ENCODE data around the gene CST9L. TPM values are rescaled to one million over a fixed set of nuclear protein-coding genes. Genes with fewer than 3 reads are reported as not detected.

CST9L gene
- total RNA-seq, 2 experiments from 2014 or later, result not detected

- no peaks in the 10 kb centered on the region for H3K4me1 Mint-ChIP-seq (ENCODE audit: low read depth)
- Histone ChIP-seq H3K9me3 (ENCODE audit: control insufficient read depth in 1 of 2, insufficient read depth in 1 of 2, low read length in 2 of 2) (no peaks in the 10 kb centered on the region), H3K36me3 (ENCODE audit: insufficient read depth, low read length) (no peaks in the 10 kb centered on the region), H3K4me3 (ENCODE audit: low read length) (no peak overlapping the region), H3K27ac (ENCODE audit: low read depth in 1 of 2, low read length in 2 of 2) (no peak overlapping the region), H3K4me1 (ENCODE audit: insufficient read depth, low read length) (no peaks in the 10 kb centered on the region), H3K27me3 (ENCODE audit: control insufficient read depth in 1 of 2, insufficient read depth in 2 of 2, low read length in 2 of 2) (no peaks in the 10 kb centered on the region)
- ChIA-PET CTCF (no interaction called here), POLR2A (no interaction called here)
- ATAC-seq (ENCODE audit: poor library complexity), result no peak
- no peaks in the 10 kb centered on the region for H3K9me3 Mint-ChIP-seq
- H3K27me3 Mint-ChIP-seq, result no peaks in the 10 kb centered on the region
- no peaks in the 10 kb centered on the region for H3K36me3 Mint-ChIP-seq (ENCODE audit: low read depth)
- intact Hi-C loops (cut with DNase I, micrococcal nuclease), result no loop called here
- DNase-seq, result no peak
- TF ChIP-seq, protein P1, sequence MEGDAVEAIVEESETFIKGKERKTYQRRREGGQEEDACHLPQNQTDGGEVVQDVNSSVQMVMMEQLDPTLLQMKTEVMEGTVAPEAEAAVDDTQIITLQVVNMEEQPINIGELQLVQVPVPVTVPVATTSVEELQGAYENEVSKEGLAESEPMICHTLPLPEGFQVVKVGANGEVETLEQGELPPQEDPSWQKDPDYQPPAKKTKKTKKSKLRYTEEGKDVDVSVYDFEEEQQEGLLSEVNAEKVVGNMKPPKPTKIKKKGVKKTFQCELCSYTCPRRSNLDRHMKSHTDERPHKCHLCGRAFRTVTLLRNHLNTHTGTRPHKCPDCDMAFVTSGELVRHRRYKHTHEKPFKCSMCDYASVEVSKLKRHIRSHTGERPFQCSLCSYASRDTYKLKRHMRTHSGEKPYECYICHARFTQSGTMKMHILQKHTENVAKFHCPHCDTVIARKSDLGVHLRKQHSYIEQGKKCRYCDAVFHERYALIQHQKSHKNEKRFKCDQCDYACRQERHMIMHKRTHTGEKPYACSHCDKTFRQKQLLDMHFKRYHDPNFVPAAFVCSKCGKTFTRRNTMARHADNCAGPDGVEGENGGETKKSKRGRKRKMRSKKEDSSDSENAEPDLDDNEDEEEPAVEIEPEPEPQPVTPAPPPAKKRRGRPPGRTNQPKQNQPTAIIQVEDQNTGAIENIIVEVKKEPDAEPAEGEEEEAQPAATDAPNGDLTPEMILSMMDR (IDR thresholded peaks at IDR 0.05), result no peak
- no peak overlapping the region for H3K27ac Mint-ChIP-seq
- no peak overlapping the region for H3K4me3 Mint-ChIP-seq
Measured at GRCh38 chr20:23596579-23597250, 28.4 kb upstream of the CST9L start.

- TF ChIP-seq, protein P1 (IDR thresholded peaks at IDR 0.05), result no peak
- Mint-ChIP-seq H3K27me3 (no peaks in the 10 kb centered on the region), H3K9me3 (no peaks in the 10 kb centered on the region), H3K4me3 (no peak overlapping the region), H3K36me3 (ENCODE audit: low read depth) (no peaks in the 10 kb centered on the region), H3K4me1 (ENCODE audit: low read depth) (no peaks in the 10 kb centered on the region), H3K27ac (no peak overlapping the region)
- Histone ChIP-seq H3K27me3 (ENCODE audit: control insufficient read depth in 1 of 2, insufficient read depth in 2 of 2, low read length in 2 of 2) (no peaks in the 10 kb centered on the region), H3K27ac (ENCODE audit: low read depth in 1 of 2, low read length in 2 of 2) (no peak overlapping the region), H3K4me3 (ENCODE audit: low read length) (no peak overlapping the region), H3K9me3 (ENCODE audit: control insufficient read depth in 1 of 2, insufficient read depth in 1 of 2, low read length in 2 of 2) (no peaks in the 10 kb centered on the region), H3K4me1 (ENCODE audit: insufficient read depth, low read length) (no peaks in the 10 kb centered on the region), H3K36me3 (ENCODE audit: insufficient read depth, low read length) (no peaks in the 10 kb centered on the region)
- CTCF ChIA-PET, result no interaction called here
- POLR2A ChIA-PET, result no interaction called here
- intact Hi-C loops (cut with DNase I, micrococcal nuclease), result no loop called here
- DNase-seq, result no peak
- no peak for ATAC-seq (ENCODE audit: poor library complexity)
Measured at GRCh38 chr20:23595941-23596340, 27.7 kb upstream of the CST9L start.

- H3K27ac ChIP-seq (ENCODE audit: low read depth in 1 of 2, low read length in 2 of 2), result no peak overlapping the region
- CTCF ChIA-PET, result no interaction called here
- DNase-seq (no peak), ATAC-seq (ENCODE audit: poor library complexity) (no peak)
- H3K36me3 Mint-ChIP-seq (ENCODE audit: low read depth), result no peaks in the 10 kb centered on the region
- peaks cover 17% of the 10 kb centered on the region for H3K27me3 Mint-ChIP-seq
- H3K4me1 ChIP-seq (ENCODE audit: insufficient read depth, low read length), result no peaks in the 10 kb centered on the region
- no peaks in the 10 kb centered on the region for H3K36me3 ChIP-seq (ENCODE audit: insufficient read depth, low read length)
- H3K27me3 ChIP-seq (ENCODE audit: control insufficient read depth in 1 of 2, insufficient read depth in 2 of 2, low read length in 2 of 2), result peaks cover 5 to 11% of the 10 kb centered on the region in 2 experiments
- peaks cover 0 to 10% of the 10 kb centered on the region in 2 experiments for H3K9me3 ChIP-seq (ENCODE audit: control insufficient read depth in 1 of 2, insufficient read depth in 1 of 2, low read length in 2 of 2)
- TF ChIP-seq, protein P1 (IDR thresholded peaks at IDR 0.05), result no peak
- intact Hi-C loops (cut with DNase I, micrococcal nuclease), result loop anchor here in 1 of 2 experiments (10.0 kb wide), 1 partner anchor 56 kb away; no protein-coding TSS in a partner anchor
- no peaks in the 10 kb centered on the region for H3K4me1 Mint-ChIP-seq (ENCODE audit: low read depth)
- H3K27ac Mint-ChIP-seq, result no peak overlapping the region
- POLR2A ChIA-PET, result no interaction called here
- H3K4me3 Mint-ChIP-seq, result no peak overlapping the region
- no peak overlapping the region for H3K4me3 ChIP-seq (ENCODE audit: low read length)
- H3K9me3 Mint-ChIP-seq, result no peaks in the 10 kb centered on the region
Measured at GRCh38 chr20:23588434-23589403, 20.4 kb upstream of the CST9L start.

Data from CD4-positive, alpha-beta T cell (primary cell).